Activated CD8-positive, alpha-beta memory T cell treated with anti-CD3 and anti-CD28 coated beads, Interleukin-2, amount 10 ng/mL, durations not matched to agents 7 days and 5 days (primary cell): ENCODE measurements around the gene CRYBB1. TPM values are rescaled to one million over a fixed set of nuclear protein-coding genes. Genes with fewer than 3 reads are reported as not detected.

Source experiments
- ATAC-seq: fragments of 150-1000 bp; cut with Tn5 transposase; one replicate; pipeline ENCODE4 v1.10.0; 2021; ENCODE audit warnings: moderate library complexity
- CTCF ChIA-PET: fragments of 350-600 bp; sonication (Branson Sonifier 250); formaldehyde crosslinking; loops from one replicate; lab custom pipeline; 2021; ENCODE audit warnings: antibody characterized with exemption; lab: Charles Lee
- DNase-seq: peaks from one replicate; pipeline ENCODE4 v3.0.0-alpha.2; 2020
- H3K27ac Mint-ChIP-seq: one replicate; pipeline ENCODE4 v1.8.0; 2021; ENCODE audit warnings: mild to moderate bottlenecking, mixed read lengths
- H3K27me3 Mint-ChIP-seq: one replicate; pipeline ENCODE4 v1.8.0; 2021; ENCODE audit warnings: mixed read lengths
- H3K36me3 Mint-ChIP-seq: one replicate; pipeline ENCODE4 v1.8.0; 2021; ENCODE audit warnings: mild to moderate bottlenecking, mixed read lengths
- H3K4me1 Mint-ChIP-seq: one replicate; pipeline ENCODE4 v1.8.0; 2021; ENCODE audit warnings: mixed read lengths
- H3K4me3 Mint-ChIP-seq: one replicate; pipeline ENCODE4 v1.8.0; 2021; ENCODE audit warnings: mild to moderate bottlenecking, moderate library complexity, mixed read lengths
- H3K9me3 Mint-ChIP-seq: one replicate; pipeline ENCODE4 v1.8.0; 2022; ENCODE audit warnings: low read depth, mixed read lengths
- total RNA-seq, 2 experiments: library from RNA; stranded (reverse); gene quantifications; one replicate each; pipeline ENCODE4 v1.2.3, GENCODE V29; 2021

The CRYBB1 gene
- total RNA-seq, 2 experiments from 2014 or later = 0.38 TPM; not detected in 1

- H3K27ac Mint-ChIP-seq = peak within 1 kb of the TSS; percentile 92
- H3K36me3 Mint-ChIP-seq = peaks cover 14% of the 10 kb centered on the region
- ATAC-seq = peak; percentile 82
- H3K4me1 Mint-ChIP-seq = peaks cover 78% of the 10 kb centered on the region
- H3K9me3 Mint-ChIP-seq = no peaks in the 10 kb centered on the region
- CTCF ChIA-PET = interaction anchor here (1.1 to 1.5 kb wide), 2 partner anchors 11 to 76 kb away, joined by 3 to 4 read pairs; no protein-coding TSS in a partner anchor
- peak within 1 kb of the TSS; percentile 88 for H3K4me3 Mint-ChIP-seq
- DNase-seq = peak; percentile 80
- no peaks in the 10 kb centered on the region for H3K27me3 Mint-ChIP-seq
Observed at GRCh38 chr22:26589845-26590736, 27.7 kb downstream of the CRYBB1 start, which contains the start of gene TPST2. Gene TPST2 (minus strand): TSS chr22:26590132. CDS start chr22:26541630, 48,502 bp downstream.

DNA sequence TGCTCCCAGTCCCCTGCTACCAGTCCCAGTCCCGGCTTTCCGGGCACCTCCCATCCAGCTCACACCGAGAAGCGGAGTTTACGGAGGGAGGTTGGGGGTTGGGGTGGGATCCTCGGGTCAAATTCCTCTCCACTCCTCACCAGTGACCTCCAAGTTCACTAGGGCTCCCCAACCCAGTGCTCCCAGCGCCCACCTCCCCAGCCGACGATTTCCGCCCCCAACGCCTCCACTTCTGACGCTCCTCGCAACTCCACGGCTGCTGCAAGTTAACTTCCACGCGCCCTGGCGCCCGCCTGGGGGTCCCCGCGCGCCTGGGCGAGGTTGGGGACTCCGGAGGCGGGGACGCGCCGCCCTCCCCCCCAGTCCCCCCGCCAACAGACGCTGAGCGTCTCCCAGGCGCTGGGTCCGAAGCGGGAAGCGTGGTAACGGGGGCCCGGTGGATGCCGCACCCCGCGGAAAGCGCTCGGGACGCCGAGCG, 28.4 kb downstream of the CRYBB1 start:
- Mint-ChIP-seq H3K4me1 (peaks cover 80% of the 10 kb centered on the region), H3K27ac (peak overlapping the region; percentile 81), H3K27me3 (no peaks in the 10 kb centered on the region), H3K4me3 (peak overlapping the region; percentile 87), H3K9me3 (no peaks in the 10 kb centered on the region), H3K36me3 (peaks cover 16% of the 10 kb centered on the region)
- CTCF ChIA-PET = interaction anchor here (0.7 to 1.5 kb wide), 4 partner anchors 10 to 86 kb away, joined by 3 to 4 read pairs (median 4); no protein-coding TSS in a partner anchor
- DNase-seq (peak; percentile 59), ATAC-seq (peak; percentile 7)

DNA sequence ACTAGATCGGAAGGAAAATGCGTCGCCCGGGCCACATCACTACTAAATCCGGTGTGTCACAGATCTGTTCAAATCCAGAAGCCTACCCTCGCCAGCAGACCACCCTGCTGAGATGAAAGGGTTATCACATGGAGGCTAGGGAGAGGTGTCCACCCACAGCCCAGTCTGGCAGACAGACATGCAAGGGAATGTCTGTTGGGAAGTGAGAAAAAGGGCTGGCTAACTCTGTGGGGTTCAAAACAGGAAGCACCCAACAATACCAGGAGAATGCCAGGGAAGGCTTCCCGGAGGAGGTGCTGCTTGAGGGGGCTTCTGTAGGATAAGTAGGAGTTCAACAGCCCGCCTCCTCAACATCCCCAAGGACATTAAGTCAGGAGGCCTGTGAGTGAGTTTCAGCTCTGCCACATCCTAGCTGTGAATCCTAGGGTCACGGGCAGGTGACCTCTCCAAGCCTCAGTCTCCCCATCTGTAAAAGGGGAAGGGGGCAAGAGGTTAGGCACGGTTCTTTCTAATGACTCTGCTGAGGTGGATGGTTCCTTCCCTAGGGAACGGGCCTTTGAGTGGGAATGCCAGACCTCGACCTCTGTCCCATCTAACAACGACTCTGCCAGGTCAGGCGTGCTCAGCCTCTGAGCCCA, 29.0 kb downstream of the CRYBB1 start:
- CTCF ChIA-PET = interaction anchor here (0.7 to 1.5 kb wide), 4 partner anchors 10 to 86 kb away, joined by 3 to 4 read pairs (median 4); no protein-coding TSS in a partner anchor

DNA sequence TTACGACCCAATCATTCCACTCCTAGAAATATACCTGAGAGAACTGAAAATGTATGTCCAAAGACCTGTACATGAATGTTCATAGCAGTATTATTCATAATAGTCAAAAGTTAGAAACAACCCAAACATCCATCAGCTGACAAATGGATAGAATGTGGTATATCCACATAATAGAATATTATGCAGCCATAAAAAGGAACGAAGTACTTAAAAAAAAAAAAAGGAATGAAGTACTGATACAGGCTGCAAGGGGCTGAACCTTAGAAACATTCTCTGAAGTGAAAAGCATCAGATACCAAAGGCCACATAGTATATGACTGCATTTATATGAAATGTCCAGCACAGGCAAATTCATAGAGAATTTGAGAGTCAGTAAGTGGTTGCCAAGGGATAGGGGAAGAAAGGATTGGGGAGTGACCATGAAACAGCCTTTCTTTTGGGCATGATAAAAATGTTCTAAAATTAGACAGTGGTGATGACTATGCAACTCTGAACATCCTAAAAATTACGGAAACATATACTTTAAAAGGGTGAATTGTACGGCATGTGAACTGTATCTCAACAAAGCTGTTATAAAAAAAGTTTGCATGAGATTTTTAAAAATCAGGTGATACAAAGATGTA, 29.7 kb downstream of the CRYBB1 start:
- CTCF ChIA-PET = interaction anchor here (0.7 to 1.0 kb wide), 2 partner anchors 78 to 85 kb away, joined by 3 read pairs; no protein-coding TSS in a partner anchor
- H3K27ac Mint-ChIP-seq = peak overlapping the region; percentile 81
- ATAC-seq = no peak

More for the DNA sequence above, 29.0 kb downstream of the CRYBB1 start:
- Mint-ChIP-seq H3K9me3 (no peaks in the 10 kb centered on the region), H3K4me1 (peaks cover 80% of the 10 kb centered on the region), H3K27me3 (no peaks in the 10 kb centered on the region), H3K27ac (peak overlapping the region; percentile 81), H3K4me3 (peak overlapping the region; percentile 87), H3K36me3 (peaks cover 20% of the 10 kb centered on the region)
- DNase-seq (no peak), ATAC-seq (no peak)

DNA sequence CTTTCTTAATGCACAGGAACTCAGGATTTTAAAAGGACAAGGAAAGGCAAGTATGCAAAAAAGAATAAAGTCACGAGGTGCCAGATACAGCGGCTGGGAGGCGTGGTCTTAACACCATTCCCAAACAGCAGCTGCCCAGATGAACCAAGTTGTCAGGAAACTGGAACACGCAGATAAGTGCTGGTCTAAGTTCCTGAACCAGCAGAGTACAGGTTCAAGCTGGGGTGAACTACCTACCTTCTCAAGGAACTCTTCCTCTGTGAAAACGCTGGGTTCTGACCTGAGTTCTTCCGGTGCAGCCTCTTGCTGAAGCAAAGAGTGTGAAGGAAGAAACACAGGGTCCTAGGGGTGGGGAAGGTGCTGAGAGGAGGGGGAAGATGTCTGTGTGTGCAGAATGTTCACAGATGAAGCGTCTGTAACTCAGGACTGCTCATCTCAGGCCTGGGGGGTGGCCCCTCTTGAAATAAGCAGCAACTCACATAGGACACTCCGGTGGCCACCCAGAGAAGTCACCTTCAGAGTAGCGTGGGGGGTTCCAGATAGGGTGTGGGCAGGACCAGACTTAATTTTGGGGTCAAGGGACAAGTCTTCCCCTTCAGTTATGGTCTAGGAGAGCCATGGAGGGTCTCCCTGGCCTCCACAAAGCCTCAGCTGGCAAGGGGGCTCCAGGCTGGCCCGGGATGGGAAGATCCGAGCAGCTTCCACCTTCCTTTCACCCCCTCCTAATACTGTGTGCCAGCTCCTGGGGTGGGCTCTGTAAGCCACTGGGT, 31.1 kb downstream of the CRYBB1 start:
- Mint-ChIP-seq H3K4me1 (peaks cover 70% of the 10 kb centered on the region), H3K27me3 (no peaks in the 10 kb centered on the region), H3K9me3 (no peaks in the 10 kb centered on the region), H3K4me3 (peak overlapping the region; percentile 44), H3K27ac (peak overlapping the region; percentile 76), H3K36me3 (peaks cover 29% of the 10 kb centered on the region)
- ATAC-seq (no peak), DNase-seq (peak; percentile 53)
- CTCF ChIA-PET = interaction anchor here (0.6 kb wide), 2 partner anchors 39 to 43 kb away, joined by 3 to 4 read pairs; no protein-coding TSS in a partner anchor

More for the DNA sequence above, 29.7 kb downstream of the CRYBB1 start:
- H3K4me3 Mint-ChIP-seq = peak overlapping the region; percentile 87
- no peak for DNase-seq
- no peaks in the 10 kb centered on the region for H3K27me3 Mint-ChIP-seq
- H3K9me3 Mint-ChIP-seq = no peaks in the 10 kb centered on the region
- H3K4me1 Mint-ChIP-seq = peaks cover 76% of the 10 kb centered on the region
- H3K36me3 Mint-ChIP-seq = peaks cover 20% of the 10 kb centered on the region

DNA sequence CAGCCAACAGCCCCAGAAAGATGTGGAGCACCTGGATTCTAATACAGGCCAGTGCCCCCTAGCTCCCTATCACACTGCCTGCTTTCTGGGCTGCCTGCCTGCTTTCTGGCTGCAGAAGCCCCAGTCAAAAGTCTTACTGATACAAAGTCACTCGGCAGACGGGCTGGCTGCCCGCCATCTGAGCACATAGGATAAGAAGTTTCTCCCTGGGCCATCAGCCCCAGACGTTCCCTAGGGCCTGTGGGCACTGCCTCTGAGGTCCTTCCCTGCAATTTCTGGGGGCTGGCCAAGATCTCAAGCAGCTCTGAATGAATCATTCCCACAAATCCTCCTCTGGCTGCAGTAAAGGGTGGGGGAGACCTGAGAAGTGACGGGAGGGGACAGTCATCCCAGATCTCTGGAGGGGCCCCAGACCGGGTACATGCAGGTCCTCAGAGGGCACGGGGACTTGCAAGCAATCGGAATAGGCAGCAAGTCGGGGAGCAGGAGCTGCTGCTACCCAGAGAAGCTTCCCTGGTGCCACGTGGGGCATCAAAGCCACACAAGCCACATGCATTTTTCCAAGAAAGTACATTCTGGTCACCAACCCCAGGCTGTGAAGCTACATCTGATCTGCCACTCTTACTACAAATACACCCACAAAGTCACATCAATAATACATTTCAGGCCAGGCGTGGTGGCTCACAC, 32.6 kb downstream of the CRYBB1 start:
- CTCF ChIA-PET = interaction anchor here (1.7 kb wide), 1 partner anchor 12 kb away, joined by 5 read pairs; no protein-coding TSS in a partner anchor
- peak; percentile 58 for DNase-seq
- H3K36me3 Mint-ChIP-seq = peaks cover 40% of the 10 kb centered on the region
- peak overlapping the region; percentile 48 for H3K4me3 Mint-ChIP-seq
- peak overlapping the region; percentile 70 for H3K27ac Mint-ChIP-seq
- no peaks in the 10 kb centered on the region for H3K9me3 Mint-ChIP-seq
- peaks cover 74% of the 10 kb centered on the region for H3K4me1 Mint-ChIP-seq
- ATAC-seq = no peak
- H3K27me3 Mint-ChIP-seq = no peaks in the 10 kb centered on the region

DNA sequence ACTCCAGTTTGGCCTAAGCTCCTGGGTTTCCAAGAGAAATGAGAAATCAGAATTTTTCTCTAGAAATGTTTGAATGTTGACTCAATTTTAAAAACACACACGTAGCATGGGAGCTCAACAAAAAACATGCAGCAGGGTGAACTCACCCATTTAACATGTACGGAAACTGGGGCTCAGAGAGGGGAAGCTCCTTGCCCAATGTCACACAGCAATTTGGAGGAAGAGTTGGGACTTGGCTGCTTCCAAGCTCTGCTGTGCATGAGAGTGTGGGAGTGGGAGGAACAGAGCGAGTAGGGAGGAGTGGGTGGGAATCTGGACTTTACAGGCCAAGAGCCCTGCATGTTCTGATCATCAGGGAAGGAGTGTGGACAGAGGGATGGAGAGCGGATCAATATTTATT, 33.8 kb downstream of the CRYBB1 start:
- no peak for DNase-seq
- Mint-ChIP-seq H3K9me3 (no peaks in the 10 kb centered on the region), H3K4me3 (no peak overlapping the region), H3K27ac (peak overlapping the region; percentile 70), H3K36me3 (peaks cover 44% of the 10 kb centered on the region), H3K4me1 (peaks cover 85% of the 10 kb centered on the region), H3K27me3 (no peaks in the 10 kb centered on the region)
- CTCF ChIA-PET = interaction anchor here (0.6 to 1.1 kb wide), 2 partner anchors 11 to 1383 kb away, joined by 3 to 4 read pairs; no protein-coding TSS in a partner anchor
- ATAC-seq = no peak

- Mint-ChIP-seq H3K36me3 (peaks cover 39% of the 10 kb centered on the region), H3K4me1 (peaks cover 76% of the 10 kb centered on the region), H3K9me3 (no peaks in the 10 kb centered on the region), H3K27me3 (no peaks in the 10 kb centered on the region), H3K27ac (peak overlapping the region; percentile 33), H3K4me3 (no peak overlapping the region)
- CTCF ChIA-PET = no interaction called here
- ATAC-seq (no peak), DNase-seq (no peak)
Observed at GRCh38 chr22:26581633-26582168, 36.1 kb downstream of the CRYBB1 start.

- no peak for DNase-seq
- Mint-ChIP-seq H3K4me3 (no peak overlapping the region), H3K9me3 (no peaks in the 10 kb centered on the region), H3K27ac (peak overlapping the region; percentile 33), H3K27me3 (no peaks in the 10 kb centered on the region), H3K36me3 (peaks cover 42% of the 10 kb centered on the region), H3K4me1 (peaks cover 75% of the 10 kb centered on the region)
- no peak for ATAC-seq
- CTCF ChIA-PET = no interaction called here
Observed at GRCh38 chr22:26581026-26581425, 36.8 kb downstream of the CRYBB1 start.

GRCh38 chr22:26580240-26580962, 37.4 kb downstream of the CRYBB1 start:
- Mint-ChIP-seq H3K27me3 (no peaks in the 10 kb centered on the region), H3K4me1 (peaks cover 71% of the 10 kb centered on the region), H3K4me3 (peak overlapping the region; percentile 76), H3K36me3 (peaks cover 40% of the 10 kb centered on the region), H3K9me3 (no peaks in the 10 kb centered on the region), H3K27ac (peak overlapping the region; percentile 98)
- no peak for DNase-seq
- CTCF ChIA-PET = interaction anchor here (0.9 to 1.3 kb wide), 2 partner anchors 12 to 62 kb away, joined by 3 to 6 read pairs; no protein-coding TSS in a partner anchor
- no peak for ATAC-seq
